Lung microvascular endothelial cell (primary cell): ENCODE measurements around the gene DHRS3. TPM values are rescaled to one million over a fixed set of nuclear protein-coding genes. Genes with fewer than 3 reads are reported as not detected.

ENCODE experiments used
- DNase-seq, 2 donors: peaks; one replicate each; pipeline versions ENCODE4 v3.0.0 to v3.0.0-alpha.2; 2010; ENCODE audit warnings: low read depth in 2 of 2
- total RNA-seq: library from RNA; depleted of rRNA; stranded (reverse); fragments of >200 nt; gene quantifications from 2 replicates; pipeline ENCODE4 v1.2.1, GENCODE V29; 2014

The DHRS3 gene
- total RNA-seq, 1 donor from 2014 or later: 150 TPM

DNA sequence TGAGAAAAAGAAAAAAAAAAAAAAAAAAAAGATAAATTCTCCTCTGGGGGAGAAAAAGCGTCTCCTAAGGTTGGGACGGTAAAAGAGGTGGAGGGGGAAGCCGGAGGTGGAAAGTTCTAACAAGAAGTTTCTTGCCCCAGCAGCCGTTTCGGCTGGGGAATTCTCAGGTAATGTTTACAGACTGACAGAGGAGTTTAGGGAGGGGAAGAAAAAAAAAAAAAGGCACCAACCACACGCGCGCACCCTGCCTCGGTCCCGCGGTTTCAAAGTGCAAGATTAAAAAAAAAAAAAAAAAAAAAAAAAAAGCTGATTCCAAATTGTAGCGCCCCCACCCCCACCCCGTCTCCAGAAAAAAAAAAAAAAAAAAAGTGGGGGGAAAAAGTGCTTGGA, 504 bp downstream of the DHRS3 start:
- DNase-seq: peak in 1 of 2 donors; percentile 32

DNA sequence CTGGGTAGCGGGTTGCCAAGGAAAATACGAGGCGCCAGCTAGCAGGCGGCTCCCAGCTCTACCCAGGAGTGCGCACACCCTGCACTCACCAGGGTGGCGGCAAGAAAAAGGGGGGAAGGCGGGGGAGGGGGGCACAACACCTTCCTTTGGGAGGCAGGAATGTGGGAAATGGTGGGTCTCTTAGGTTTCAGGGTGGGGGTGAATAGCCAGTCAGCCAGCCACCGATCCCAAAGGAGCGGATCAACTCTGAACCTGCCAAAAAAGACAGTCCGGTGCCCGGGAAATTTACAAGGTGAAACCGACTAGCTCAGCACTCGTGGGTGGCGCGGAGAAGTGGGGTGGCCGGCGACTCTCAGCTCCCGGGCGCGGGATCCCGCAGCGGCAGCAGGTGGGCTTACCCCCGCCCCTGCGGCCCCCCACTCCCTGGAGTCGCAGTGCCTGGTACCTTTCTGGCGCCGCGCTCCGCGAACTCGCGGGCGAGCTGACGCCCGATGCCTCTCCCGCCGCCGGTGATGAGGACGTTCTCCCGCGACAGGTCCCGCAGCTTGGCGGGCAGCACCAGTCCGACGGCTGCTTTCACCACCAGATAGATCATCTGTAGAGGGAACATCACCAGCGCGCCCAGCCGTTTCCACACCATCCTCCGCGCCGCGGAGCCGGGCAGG, 1.2 kb downstream of the DHRS3 start:
- DNase-seq: peak; percentile 38 to 49

GRCh38 chr1:12615865-12616708, 1.9 kb downstream of the DHRS3 start:
- DNase-seq: peak; percentile 63 to 66

DNA sequence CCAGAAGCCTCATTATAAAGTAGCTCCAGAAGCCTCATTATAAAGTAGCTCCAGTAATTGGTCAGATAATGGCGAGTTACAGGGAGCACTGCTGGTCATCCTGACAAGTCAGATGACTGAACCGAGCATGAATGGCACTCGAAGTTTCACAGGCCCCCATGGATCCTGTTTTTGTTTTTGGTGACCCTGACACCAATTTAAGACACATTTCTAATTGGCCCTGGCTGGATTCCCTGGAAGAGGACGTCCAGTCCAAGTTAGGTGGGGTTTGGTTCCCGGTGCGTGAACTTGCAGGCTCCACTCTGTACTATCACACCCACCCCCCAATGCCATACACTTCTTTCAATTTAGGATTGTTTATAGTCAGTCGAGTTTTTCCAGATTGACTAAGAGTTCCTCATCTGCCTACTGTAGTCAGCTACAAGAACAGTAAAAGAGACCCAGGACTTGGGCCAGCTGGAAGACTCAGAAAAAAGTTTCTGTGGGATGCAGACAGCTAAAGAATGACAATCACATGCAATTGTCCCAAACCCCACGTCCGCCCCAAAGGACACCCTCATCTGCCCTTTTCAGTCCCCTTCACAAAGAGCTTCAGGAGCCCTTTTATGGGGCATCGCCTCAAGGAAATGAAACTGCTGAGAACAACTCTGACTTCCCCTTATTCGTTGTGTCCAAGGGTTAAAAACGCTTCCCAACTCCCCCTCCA, 2.7 kb downstream of the DHRS3 start:
- peak in 1 of 2 donors; percentile 48 for DNase-seq

- no peak for DNase-seq
These were observed 3.4 kb downstream of the DHRS3 start for GRCh38 chr1:12614402-12615158.

GRCh38 chr1:12613180-12613579, 4.8 kb downstream of the DHRS3 start:
- DNase-seq: no peak

DNA sequence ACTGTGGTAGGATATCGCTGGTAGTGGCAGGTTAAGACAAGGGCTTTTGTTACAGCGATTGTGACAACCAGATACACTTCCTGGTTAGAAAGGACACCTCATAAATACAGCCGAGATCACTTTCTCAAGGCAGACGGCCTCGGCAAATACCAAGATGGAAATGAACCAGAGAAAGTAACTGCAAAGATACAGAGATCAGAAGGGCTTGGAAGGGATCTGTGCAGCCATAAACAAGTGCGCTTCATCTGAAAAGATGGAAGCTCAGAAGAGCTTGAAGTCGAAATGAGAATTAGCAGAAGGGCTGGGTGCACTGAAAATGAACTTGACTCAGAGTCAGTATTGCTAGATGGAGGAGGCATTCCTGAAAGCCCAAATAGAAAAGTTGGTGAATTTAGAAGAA, 7.1 kb downstream of the DHRS3 start:
- DNase-seq: no peak

DNA sequence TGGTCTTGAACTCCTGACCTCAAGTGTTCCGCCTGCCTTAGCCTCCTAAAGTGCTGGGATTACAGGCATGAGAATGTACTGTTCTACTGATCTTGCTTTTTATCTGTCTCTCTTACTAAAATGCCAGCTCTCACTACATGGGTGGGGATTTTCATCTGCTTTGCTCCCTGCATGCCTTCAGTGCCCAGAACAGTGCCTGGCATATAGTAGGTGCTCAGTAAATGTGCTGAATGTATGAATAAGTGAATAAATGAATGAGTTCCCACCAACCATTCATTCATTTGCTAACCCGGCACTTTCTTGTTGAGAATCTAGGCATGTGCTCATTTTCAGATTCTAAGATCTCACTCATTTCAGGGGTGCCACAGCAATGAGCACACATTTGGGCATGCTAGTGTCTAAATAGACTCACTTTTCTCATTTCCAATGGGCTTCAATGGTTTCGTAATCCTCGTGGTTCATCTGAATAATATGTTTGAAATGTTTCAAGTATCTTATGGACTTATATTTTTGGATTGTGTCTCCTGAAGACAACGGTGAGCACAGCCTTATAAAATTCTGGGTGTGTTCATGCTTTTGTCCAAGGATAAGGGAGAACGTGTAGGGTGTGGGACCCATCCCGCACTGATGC, 7.6 kb downstream of the DHRS3 start:
- DNase-seq: no peak

DNA sequence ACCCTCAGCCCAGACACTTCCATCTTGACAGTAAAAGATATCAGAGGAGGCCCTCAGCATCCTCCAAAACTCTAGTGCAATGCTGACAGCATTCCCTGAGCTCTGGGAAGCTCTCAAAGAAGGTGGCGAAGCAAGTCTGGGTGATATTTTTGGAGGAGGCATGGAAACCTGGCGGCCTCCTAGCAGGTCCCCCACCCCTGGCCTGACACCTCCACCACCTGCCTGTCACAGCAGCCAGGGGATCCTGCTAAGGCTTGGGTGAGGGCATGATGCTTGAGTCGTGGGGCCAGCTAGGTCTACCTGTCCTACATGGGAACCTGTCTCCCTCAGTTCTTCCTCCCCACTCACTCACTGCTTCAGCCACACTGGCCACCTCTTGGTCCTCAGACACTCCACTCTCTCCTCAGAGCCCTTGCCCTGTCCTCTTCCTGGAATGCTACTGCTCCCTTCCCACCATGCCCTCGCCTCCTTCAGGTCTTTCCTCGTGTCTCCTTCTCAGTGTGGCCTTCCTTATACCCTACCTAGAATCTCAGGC, 8.5 kb downstream of the DHRS3 start:
- no peak for DNase-seq

DNA sequence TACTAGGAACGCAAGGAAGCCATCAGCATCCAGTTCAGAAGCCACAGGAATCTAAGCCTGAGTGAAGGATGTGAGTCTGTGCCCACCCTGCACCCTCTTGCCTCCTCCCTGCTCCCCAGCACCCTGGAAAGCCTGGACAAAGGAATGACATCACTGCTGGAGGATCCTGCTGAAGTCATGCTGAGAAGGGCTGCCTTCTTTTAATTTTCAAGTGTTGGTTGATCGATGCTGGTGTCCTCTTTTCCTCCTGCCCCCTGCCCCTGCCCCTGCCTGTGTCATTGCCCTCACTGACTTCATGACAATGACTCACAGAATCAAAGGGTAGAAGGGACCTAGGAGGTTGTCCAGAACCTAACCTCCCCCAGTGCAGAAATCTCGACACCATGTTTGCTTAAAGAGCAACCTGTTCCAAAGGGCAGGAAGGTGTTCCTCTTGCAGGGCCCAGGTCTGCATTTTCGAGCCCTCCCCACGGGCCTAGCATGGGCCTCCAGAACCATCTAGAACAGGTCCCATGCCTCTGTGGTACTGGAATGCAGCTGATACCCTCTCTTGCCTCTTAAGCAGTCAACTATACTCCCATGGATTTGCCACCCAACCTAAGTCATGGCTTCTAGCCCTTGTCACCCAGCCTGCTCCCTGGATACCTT, 9.6 kb downstream of the DHRS3 start:
- no peak for DNase-seq

DNA sequence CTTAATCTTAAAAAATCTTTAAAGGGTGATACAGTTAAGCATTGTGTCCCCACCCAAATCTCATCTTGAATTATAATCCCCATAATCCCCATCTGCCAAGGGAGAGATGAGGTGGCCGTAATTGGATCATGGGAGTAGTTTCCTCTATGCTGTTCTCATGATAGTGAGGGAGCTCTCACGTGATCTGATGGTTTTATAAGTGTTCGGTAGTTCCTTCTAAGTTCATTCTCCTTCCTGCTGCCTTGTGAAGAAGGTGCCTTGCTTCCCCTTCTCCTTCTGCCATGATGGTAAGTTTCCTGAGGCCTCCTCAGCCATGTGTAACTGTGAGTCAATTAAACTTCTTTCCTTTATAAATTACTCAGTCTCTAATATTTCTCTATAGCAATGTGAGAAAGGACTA, 10.7 kb downstream of the DHRS3 start:
- no peak for DNase-seq

DNA sequence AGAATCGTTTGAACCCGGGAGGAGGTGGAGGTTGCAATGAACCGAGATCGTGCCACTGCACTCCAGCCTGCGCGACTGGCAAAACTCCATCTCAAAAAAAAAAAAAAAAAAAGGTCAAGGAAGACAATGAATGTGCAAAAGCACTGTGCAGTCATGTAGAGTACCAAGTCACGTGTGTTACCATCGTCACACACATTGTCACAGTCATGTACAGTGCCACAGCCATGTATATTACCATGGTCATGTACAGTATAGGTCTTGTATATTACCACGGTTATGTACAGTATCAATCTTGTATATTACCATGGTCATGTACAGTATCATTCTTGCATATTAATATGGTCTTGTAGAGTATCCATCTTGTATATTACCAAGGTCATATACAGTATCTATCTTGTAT, 13.0 kb downstream of the DHRS3 start:
- DNase-seq: no peak

- peak; percentile 93 to 99 for DNase-seq
These were observed 13.7 kb downstream of the DHRS3 start for GRCh38 chr1:12604114-12604874.

DNA sequence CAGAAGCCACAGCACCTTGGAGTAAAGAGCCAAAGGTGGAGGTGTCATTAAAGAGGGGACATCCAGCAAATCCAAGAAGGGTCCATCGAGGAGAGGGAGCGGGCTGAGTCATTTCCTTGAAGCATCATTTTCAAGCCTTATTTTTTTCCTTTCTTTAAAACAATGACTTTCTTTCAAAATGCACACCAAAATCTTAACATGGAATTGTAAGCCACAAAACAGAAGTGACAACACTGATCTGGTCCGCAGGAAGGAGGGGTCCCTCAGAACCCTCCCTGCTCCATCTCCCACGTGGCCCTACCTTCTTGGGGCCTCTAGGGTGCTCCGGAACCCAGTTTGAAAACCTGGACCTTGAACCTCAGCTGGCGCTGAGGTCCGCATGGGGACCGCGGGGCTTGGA, 14.8 kb downstream of the DHRS3 start:
- DNase-seq: peak in 1 of 2 donors; percentile 41

GRCh38 chr1:12602659-12603024, 15.4 kb downstream of the DHRS3 start:
- DNase-seq: no peak

DNA sequence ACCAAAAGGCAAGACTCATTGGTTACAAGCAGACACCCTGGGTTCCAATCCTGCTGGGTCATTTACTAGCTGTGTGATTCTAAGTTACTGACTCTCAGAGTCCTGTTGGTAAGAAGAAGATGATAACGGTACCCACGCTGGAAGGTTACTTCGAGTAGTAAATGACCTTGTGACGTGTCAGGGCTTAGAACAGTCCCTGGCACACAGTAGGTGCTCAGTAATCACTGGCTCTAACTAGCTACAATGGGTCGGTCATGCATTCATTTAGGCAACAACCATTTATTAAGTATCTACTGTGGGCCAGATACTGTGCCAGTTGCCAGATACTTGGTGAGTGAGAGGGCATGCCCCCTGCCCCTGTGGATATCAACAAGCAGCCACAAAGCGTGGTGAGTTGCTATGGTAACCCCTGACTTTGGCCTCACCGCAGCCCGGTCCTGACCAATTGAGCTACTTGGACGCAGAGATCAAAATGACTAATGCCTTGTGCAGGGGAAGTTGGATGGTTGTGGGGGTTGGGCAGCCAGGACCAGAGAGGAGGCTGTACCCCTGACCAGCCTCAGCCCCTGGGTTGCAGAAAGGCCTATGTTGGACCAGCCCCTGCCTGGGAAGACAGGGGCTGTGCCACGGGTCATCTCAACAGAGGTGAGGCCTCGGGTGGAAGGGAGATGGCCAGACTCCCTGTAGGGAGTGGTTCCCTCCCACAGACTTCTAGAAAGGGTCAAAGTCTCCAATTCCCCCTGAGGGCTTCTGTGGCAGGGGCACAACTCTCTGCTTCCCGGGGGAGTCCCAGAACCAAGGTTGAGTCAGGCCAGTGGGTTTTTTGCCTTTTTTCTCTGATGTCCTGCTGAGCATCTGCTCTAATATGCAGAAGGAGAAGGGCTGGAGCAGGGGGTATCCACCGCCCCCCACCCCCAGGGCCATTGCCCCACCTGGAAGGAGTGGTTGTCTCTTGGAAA, 16.0 kb downstream of the DHRS3 start:
- DNase-seq: peak; percentile 77 to 97

DNA sequence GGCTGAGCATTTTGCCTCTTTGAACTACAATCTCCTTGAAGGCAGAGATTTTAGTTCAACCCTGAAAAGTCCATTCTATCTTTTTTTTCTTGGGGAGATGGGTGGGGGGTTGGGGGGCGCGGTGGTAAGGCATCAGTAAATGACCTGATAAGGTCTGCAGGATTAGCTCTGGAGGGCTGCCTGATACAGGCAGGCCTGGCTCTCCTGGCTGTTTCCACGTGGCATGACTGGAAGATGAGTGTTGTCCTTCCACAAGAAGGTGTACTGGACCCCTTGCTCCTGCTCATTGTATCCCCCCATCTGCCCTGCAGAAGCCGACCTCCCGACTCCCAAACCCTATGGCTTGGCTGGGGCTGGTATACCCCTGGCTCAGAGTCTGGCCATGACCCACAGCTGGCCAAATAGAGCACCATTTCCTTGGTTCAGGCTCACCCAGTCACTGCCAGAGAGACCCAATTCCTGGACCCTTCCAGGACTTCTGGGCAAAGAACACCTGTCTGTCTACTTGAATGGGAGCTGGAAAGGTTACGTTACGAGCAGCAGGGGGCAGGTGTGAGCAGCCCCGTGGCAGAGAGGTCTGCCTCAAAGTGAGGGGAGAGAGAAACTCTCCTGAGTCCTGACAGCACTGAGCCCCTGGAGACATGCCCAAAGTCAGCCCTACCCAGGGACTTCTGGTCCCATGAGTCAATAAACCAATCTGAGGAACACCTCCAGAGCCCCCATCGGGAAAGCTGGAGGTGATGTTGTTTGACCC, 17.0 kb downstream of the DHRS3 start:
- peak; percentile 60 to 67 for DNase-seq

- no peak for DNase-seq
These were observed 17.7 kb downstream of the DHRS3 start for GRCh38 chr1:12600335-12600734.
